Measurements from ENCODE around the gene C1orf56. TPM values are rescaled to one million over a fixed set of nuclear protein-coding genes. Genes with fewer than 3 reads are reported as not detected.

The C1orf56 gene
- total and polyA plus RNA-seq, 10 of the 15 experiments (the other 5 are each of a cell fraction or from before 2014, with no cell fraction given): 0.22 to 15.5 (median 1.5) TPM

GRCh38 chr1:151098126-151098525, 50.6 kb downstream of the C1orf56 start:
- 91% methylated on average over 1 of the region's 1 CpG for WGBS (ENCODE audit: insufficient coverage, insufficient replicate concordance, low lambda C conversion rate, missing lambda C conversion rate)
- RAD21 ChIA-PET (ENCODE audit: unreplicated experiment): interaction anchor here (11.3 kb wide), 1 partner anchor 57 kb away, joined by 198 read pairs; the partner anchor contains the start of gene TNFAIP8L2
- H2AFZ ChIP-seq (ENCODE audit: control insufficient read depth, low read depth, low read length): no peak overlapping the region
- H3K4me3 ChIP-seq: no peak overlapping the region
- TF ChIP-seq ZBTB4 (CRISPR knock-in tag; IDR thresholded peaks at IDR 0.05) (no peak), ZNF592 (IDR thresholded peaks at IDR 0.05) (no peak), RB1 (IDR thresholded peaks at IDR 0.05; ENCODE audit: borderline replicate concordance) (no peak), ZBTB40 (IDR thresholded peaks at IDR 0.05; ENCODE audit: borderline replicate concordance) (no peak), STAT1 (conservative IDR thresholded peaks at IDR 0.05) (no peak), NFYA (IDR thresholded peaks at IDR 0.05; ENCODE audit: borderline replicate concordance, low read depth, low read length) (no peak), JUND (IDR thresholded peaks at IDR 0.05; ENCODE audit: low read depth, low read length) (no peak)
- SMC1A ChIA-PET (ENCODE audit: uncharacterized antibody, unreplicated experiment): interaction anchor here (0.6 to 13.2 kb wide), 4 partner anchors 26 to 451 kb away, joined by 3 to 282 read pairs (median 6); partner anchors contain the start of genes PSMD4 and TNFAIP8L2
- no peaks in the 10 kb centered on the region for H4K20me1 ChIP-seq (ENCODE audit: control insufficient read depth, insufficient read depth)
- in situ Hi-C loops (cut with MboI) (loop anchor here (5.0 kb wide), 1 partner anchor 59 kb away; the partner anchor contains the start of gene TNFAIP8L2), intact Hi-C loops (cut with micrococcal nuclease; ENCODE audit: unreplicated experiment) (loop anchor here (2.0 kb wide), 1 partner anchor 153 kb away; no protein-coding TSS in a partner anchor)
- H3K27me3 ChIP-seq (replicated peaks in 1 of 2; ENCODE audit: control insufficient read depth in 2 of 2, insufficient read depth in 2 of 2, low read length in 1 of 2): no peaks in the 10 kb centered on the region
- H3K9ac ChIP-seq (ENCODE audit: control insufficient read depth, insufficient read depth, low read length): no peak overlapping the region
- H3K4me1 ChIP-seq (ENCODE audit: control insufficient read depth, insufficient read depth, low read length): no peaks in the 10 kb centered on the region
- H3K9me3 ChIP-seq (replicated peaks; ENCODE audit: control insufficient read depth, insufficient read depth, low read length): no peaks in the 10 kb centered on the region
- FAIRE-seq (no peak), DNase-seq (ENCODE audit: low read depth, low spot score) (no peak), ATAC-seq (no peak)
- H3K79me2 ChIP-seq (ENCODE audit: control insufficient read depth, insufficient read depth, low read length): no peaks in the 10 kb centered on the region
- BruUV-seq (replicated peaks): no TSS peak
- H3K27ac ChIP-seq (ENCODE audit: control insufficient read depth, insufficient read depth): no peak overlapping the region
- H3K4me2 ChIP-seq (ENCODE audit: control insufficient read depth, insufficient read depth): no peak overlapping the region
- POLR2A ChIA-PET: interaction anchor here (0.6 to 0.7 kb wide), 3 partner anchors 48 to 401 kb away, joined by 3 to 5 read pairs (median 3); no protein-coding TSS in a partner anchor
- no peaks in the 10 kb centered on the region for H3K36me3 ChIP-seq (ENCODE audit: control insufficient read depth in 2 of 2, insufficient read depth in 2 of 2, low read length in 1 of 2)
- CTCF ChIA-PET: interaction anchor here (1.1 to 10.4 kb wide), 3 partner anchors 10 to 57 kb away, joined by 3 to 353 read pairs (median 18); partner anchors contain the start of gene TNFAIP8L2

Data from GM12878 (cell line).